HG03469 (cell line): ENCODE measurements around the gene CENPF.

Source experiments
- ATAC-seq: cut with Tn5 transposase; IDR thresholded peaks from one replicate; pipeline ENCODE4 v1.9.1; 2021; ENCODE audit warnings: mild to moderate bottlenecking, moderate library complexity, moderate number of reproducible peaks; ENCODE audit not compliant: unreplicated experiment

The CENPF gene

GRCh38 chr1:214698559-214698958 is 95.6 kb downstream of the CENPF start:
- ATAC-seq: no peak

- ATAC-seq: no peak
Observed at GRCh38 chr1:214700437-214700836, 97.4 kb downstream of the CENPF start.

GRCh38 chr1:214702556-214702955 is 99.6 kb downstream of the CENPF start:
- ATAC-seq: no peak

- ATAC-seq: no peak
Observed at GRCh38 chr1:214707306-214708087, 104.5 kb downstream of the CENPF start.

GRCh38 chr1:214708321-214708955 is 105.4 kb downstream of the CENPF start:
- ATAC-seq: no peak

- no peak for ATAC-seq
Observed at GRCh38 chr1:214709241-214709640, 106.2 kb downstream of the CENPF start.

- no peak for ATAC-seq
Observed at GRCh38 chr1:214712737-214713136, 109.7 kb downstream of the CENPF start.
